Measurements from ENCODE around the gene FMNL2.

The FMNL2 gene

GRCh38 chr2:152406119-152406835 lies 71.3 kb downstream of the FMNL2 start:
- Histone ChIP-seq H4K20me1 (ENCODE audit: insufficient read depth, low read length) (no peaks in the 10 kb centered on the region), H3K36me3 (ENCODE audit: insufficient read depth, low read length) (no peaks in the 10 kb centered on the region), H3K9ac (ENCODE audit: low read length) (no peak overlapping the region), H3K9me2 (ENCODE audit: low read depth, low read length) (no peaks in the 10 kb centered on the region), H3K4me3 (ENCODE audit: low read depth, low read length, poor library complexity, severe bottlenecking) (no peak overlapping the region), H2AFZ (ENCODE audit: low read length) (no peak overlapping the region), H3K4me1 (ENCODE audit: insufficient read depth, low read length, severe bottlenecking) (no peaks in the 10 kb centered on the region), H3K9me3 (ENCODE audit: low read length) (no peaks in the 10 kb centered on the region), H3K79me2 (ENCODE audit: insufficient read depth, low read length) (no peaks in the 10 kb centered on the region), H3K4me2 (ENCODE audit: low read length) (no peak overlapping the region), H3K27me3 (ENCODE audit: insufficient read depth, low read length) (no peaks in the 10 kb centered on the region), H3F3A (ENCODE audit: insufficient read depth, low read length) (no peaks in the 10 kb centered on the region), H3K27ac (ENCODE audit: low read depth, low read length, poor library complexity, severe bottlenecking) (no peak overlapping the region)
- TF ChIP-seq CTCF (IDR thresholded peaks at IDR 0.05; ENCODE audit: low read length): no peak
- TF ChIP-seq EZH2 (IDR thresholded peaks at IDR 0.05; ENCODE audit: borderline replicate concordance, low read length): no peak

GRCh38 chr2:152406836-152407161 lies 71.8 kb downstream of the FMNL2 start:
- no peak overlapping the region for H3K9ac ChIP-seq (ENCODE audit: low read length)
- no peaks in the 10 kb centered on the region for H4K20me1 ChIP-seq (ENCODE audit: insufficient read depth, low read length)
- H3K9me2 ChIP-seq (ENCODE audit: low read depth, low read length): no peaks in the 10 kb centered on the region
- no peak overlapping the region for H3K4me3 ChIP-seq (ENCODE audit: low read depth, low read length, poor library complexity, severe bottlenecking)
- H2AFZ ChIP-seq (ENCODE audit: low read length): no peak overlapping the region
- no peaks in the 10 kb centered on the region for H3K9me3 ChIP-seq (ENCODE audit: low read length)
- no peaks in the 10 kb centered on the region for H3K36me3 ChIP-seq (ENCODE audit: insufficient read depth, low read length)
- no peaks in the 10 kb centered on the region for H3K4me1 ChIP-seq (ENCODE audit: insufficient read depth, low read length, severe bottlenecking)
- no peaks in the 10 kb centered on the region for H3K27me3 ChIP-seq (ENCODE audit: insufficient read depth, low read length)
- no peak for TF ChIP-seq EZH2 (IDR thresholded peaks at IDR 0.05; ENCODE audit: borderline replicate concordance, low read length)
- TF ChIP-seq CTCF (IDR thresholded peaks at IDR 0.05; ENCODE audit: low read length): no peak
- H3K79me2 ChIP-seq (ENCODE audit: insufficient read depth, low read length): no peaks in the 10 kb centered on the region
- H3K27ac ChIP-seq (ENCODE audit: low read depth, low read length, poor library complexity, severe bottlenecking): no peak overlapping the region
- no peak overlapping the region for H3K4me2 ChIP-seq (ENCODE audit: low read length)
- H3F3A ChIP-seq (ENCODE audit: insufficient read depth, low read length): no peaks in the 10 kb centered on the region

GRCh38 chr2:152407204-152407721 lies 72.3 kb downstream of the FMNL2 start:
- H3K4me3 ChIP-seq (ENCODE audit: low read depth, low read length, poor library complexity, severe bottlenecking): no peak overlapping the region
- no peaks in the 10 kb centered on the region for H4K20me1 ChIP-seq (ENCODE audit: insufficient read depth, low read length)
- no peaks in the 10 kb centered on the region for H3K9me2 ChIP-seq (ENCODE audit: low read depth, low read length)
- no peaks in the 10 kb centered on the region for H3F3A ChIP-seq (ENCODE audit: insufficient read depth, low read length)
- no peaks in the 10 kb centered on the region for H3K79me2 ChIP-seq (ENCODE audit: insufficient read depth, low read length)
- TF ChIP-seq EZH2 (IDR thresholded peaks at IDR 0.05; ENCODE audit: borderline replicate concordance, low read length): no peak
- no peak overlapping the region for H3K27ac ChIP-seq (ENCODE audit: low read depth, low read length, poor library complexity, severe bottlenecking)
- H3K4me1 ChIP-seq (ENCODE audit: insufficient read depth, low read length, severe bottlenecking): no peaks in the 10 kb centered on the region
- H2AFZ ChIP-seq (ENCODE audit: low read length): no peak overlapping the region
- no peak overlapping the region for H3K4me2 ChIP-seq (ENCODE audit: low read length)
- no peaks in the 10 kb centered on the region for H3K9me3 ChIP-seq (ENCODE audit: low read length)
- no peaks in the 10 kb centered on the region for H3K36me3 ChIP-seq (ENCODE audit: insufficient read depth, low read length)
- no peaks in the 10 kb centered on the region for H3K27me3 ChIP-seq (ENCODE audit: insufficient read depth, low read length)
- no peak overlapping the region for H3K9ac ChIP-seq (ENCODE audit: low read length)

GRCh38 chr2:152407806-152408205 lies 72.8 kb downstream of the FMNL2 start:
- Histone ChIP-seq H2AFZ (ENCODE audit: low read length) (no peak overlapping the region), H3K27me3 (ENCODE audit: insufficient read depth, low read length) (no peaks in the 10 kb centered on the region), H3K9me2 (ENCODE audit: low read depth, low read length) (no peaks in the 10 kb centered on the region), H3K27ac (ENCODE audit: low read depth, low read length, poor library complexity, severe bottlenecking) (no peak overlapping the region), H3K9me3 (ENCODE audit: low read length) (no peaks in the 10 kb centered on the region), H3K4me3 (ENCODE audit: low read depth, low read length, poor library complexity, severe bottlenecking) (no peak overlapping the region), H4K20me1 (ENCODE audit: insufficient read depth, low read length) (no peaks in the 10 kb centered on the region), H3K4me1 (ENCODE audit: insufficient read depth, low read length, severe bottlenecking) (no peaks in the 10 kb centered on the region), H3F3A (ENCODE audit: insufficient read depth, low read length) (no peaks in the 10 kb centered on the region), H3K36me3 (ENCODE audit: insufficient read depth, low read length) (no peaks in the 10 kb centered on the region), H3K9ac (ENCODE audit: low read length) (no peak overlapping the region), H3K79me2 (ENCODE audit: insufficient read depth, low read length) (no peaks in the 10 kb centered on the region), H3K4me2 (ENCODE audit: low read length) (no peak overlapping the region)
- TF ChIP-seq EZH2 (IDR thresholded peaks at IDR 0.05; ENCODE audit: borderline replicate concordance, low read length) (no peak), CTCF (IDR thresholded peaks at IDR 0.05; ENCODE audit: low read length) (no peak)
